Measurements from ENCODE around the gene FAM131A.

DNA sequence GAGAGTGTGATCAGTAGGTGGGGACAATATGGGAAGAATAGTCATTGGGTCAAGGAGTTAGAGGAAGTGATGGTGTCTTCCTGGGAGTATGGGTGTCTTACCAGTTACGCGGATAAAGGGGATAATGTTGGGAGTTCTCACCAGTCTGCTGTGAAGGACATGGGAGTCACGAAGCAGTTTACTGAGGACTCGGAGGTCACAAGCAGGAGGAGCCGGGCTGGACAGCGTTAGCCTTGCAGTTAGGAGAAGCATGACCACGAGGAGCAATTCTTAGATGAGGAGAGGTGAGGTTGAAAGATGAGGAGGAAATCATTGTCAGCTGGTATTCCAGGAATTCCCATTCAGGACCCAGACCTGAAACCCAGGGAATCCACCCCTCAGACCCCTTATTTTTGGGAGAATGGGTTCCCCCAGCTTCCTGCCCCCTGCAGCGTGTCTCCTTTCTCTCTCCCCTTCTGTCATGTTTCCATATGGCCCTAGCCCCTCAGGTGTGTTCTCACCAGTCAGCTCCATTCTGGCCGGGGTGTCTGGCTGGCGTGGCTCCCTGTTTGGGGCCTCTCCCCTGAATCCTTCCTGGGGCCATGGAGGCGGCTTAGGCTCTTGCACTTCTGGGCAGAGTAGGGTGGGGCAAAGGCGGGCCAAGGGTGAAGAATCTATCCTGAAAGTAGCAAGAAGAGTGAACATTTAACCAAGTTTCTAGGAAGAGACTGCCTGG, 38.5 kb downstream of the FAM131A start:
- TF ChIP-seq OSR1 (CRISPR knock-in tag; IDR thresholded peaks at IDR 0.05) (no peak), ZNF70 (CRISPR knock-in tag; IDR thresholded peaks at IDR 0.05) (no peak), ZFP30 (CRISPR knock-in tag; IDR thresholded peaks at IDR 0.05) (no peak), ZNF565 (CRISPR knock-in tag; conservative IDR thresholded peaks at IDR 0.05; ENCODE audit: low read depth) (no peak), ISL1 (CRISPR knock-in tag; IDR thresholded peaks at IDR 0.05) (no peak), SNAI2 (CRISPR knock-in tag; IDR thresholded peaks at IDR 0.05) (no peak), ZFP3 (CRISPR knock-in tag; IDR thresholded peaks at IDR 0.05) (no peak), ZNF8 (CRISPR knock-in tag; IDR thresholded peaks at IDR 0.05) (no peak)
- TF ChIP-seq, protein P1, sequence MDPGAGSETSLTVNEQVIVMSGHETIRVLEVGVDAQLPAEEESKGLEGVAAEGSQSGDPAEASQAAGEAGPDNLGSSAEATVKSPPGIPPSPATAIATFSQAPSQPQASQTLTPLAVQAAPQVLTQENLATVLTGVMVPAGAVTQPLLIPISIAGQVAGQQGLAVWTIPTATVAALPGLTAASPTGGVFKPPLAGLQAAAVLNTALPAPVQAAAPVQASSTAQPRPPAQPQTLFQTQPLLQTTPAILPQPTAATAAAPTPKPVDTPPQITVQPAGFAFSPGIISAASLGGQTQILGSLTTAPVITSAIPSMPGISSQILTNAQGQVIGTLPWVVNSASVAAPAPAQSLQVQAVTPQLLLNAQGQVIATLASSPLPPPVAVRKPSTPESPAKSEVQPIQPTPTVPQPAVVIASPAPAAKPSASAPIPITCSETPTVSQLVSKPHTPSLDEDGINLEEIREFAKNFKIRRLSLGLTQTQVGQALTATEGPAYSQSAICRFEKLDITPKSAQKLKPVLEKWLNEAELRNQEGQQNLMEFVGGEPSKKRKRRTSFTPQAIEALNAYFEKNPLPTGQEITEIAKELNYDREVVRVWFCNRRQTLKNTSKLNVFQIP (CRISPR knock-in tag; IDR thresholded peaks at IDR 0.05; ENCODE audit: borderline replicate concordance, low read depth), result no peak
- TF ChIP-seq, protein P2, sequence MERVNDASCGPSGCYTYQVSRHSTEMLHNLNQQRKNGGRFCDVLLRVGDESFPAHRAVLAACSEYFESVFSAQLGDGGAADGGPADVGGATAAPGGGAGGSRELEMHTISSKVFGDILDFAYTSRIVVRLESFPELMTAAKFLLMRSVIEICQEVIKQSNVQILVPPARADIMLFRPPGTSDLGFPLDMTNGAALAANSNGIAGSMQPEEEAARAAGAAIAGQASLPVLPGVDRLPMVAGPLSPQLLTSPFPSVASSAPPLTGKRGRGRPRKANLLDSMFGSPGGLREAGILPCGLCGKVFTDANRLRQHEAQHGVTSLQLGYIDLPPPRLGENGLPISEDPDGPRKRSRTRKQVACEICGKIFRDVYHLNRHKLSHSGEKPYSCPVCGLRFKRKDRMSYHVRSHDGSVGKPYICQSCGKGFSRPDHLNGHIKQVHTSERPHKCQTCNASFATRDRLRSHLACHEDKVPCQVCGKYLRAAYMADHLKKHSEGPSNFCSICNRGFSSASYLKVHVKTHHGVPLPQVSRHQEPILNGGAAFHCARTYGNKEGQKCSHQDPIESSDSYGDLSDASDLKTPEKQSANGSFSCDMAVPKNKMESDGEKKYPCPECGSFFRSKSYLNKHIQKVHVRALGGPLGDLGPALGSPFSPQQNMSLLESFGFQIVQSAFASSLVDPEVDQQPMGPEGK (CRISPR knock-in tag; IDR thresholded peaks at IDR 0.05; ENCODE audit: borderline replicate concordance), result no peak

Measured in SK-N-SH treated with all-trans-retinoic acid at 6 μM for 48 hours (cell line).